ENCODE measurements around the gene HSDL1. TPM values are rescaled to one million over a fixed set of nuclear protein-coding genes. Genes with fewer than 3 reads are reported as not detected.

The HSDL1 gene
- total RNA-seq, 1 donor from 2014 or later, result 36.4 TPM

- H3K36me3 Mint-ChIP-seq, result peaks cover 14% of the 10 kb centered on the region
- no peaks in the 10 kb centered on the region for H3K27me3 Mint-ChIP-seq
- no peak overlapping the region for H3K27ac Mint-ChIP-seq
These were observed 49.5 kb downstream of the HSDL1 start for GRCh38 chr16:84095466-84095865.

DNA sequence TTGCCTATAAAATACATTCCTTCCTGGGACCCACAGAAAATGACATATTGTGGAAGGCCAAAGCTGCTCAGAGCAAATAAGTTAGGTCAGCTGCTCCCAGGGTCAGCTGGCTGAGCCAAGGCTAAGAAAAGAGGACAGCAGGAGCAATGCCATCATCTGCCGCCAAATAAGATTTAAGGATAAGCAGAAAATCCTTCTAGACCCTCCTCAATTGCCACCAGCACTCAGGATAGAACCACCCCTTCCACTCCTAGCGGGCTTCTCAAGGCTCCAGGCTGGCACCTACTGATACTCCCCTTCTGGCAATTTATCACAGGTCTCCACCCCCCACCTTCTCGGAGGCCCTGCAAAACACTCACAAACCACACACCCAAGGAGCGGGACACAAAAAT, 51.1 kb downstream of the HSDL1 start:
- no peak for DNase-seq (ENCODE audit: extremely low spot score, unreplicated experiment)
- peaks cover 11% of the 10 kb centered on the region for H3K36me3 Mint-ChIP-seq
- no peak overlapping the region for H3K4me3 Mint-ChIP-seq
- H3K27me3 Mint-ChIP-seq, result no peaks in the 10 kb centered on the region
- H3K27ac Mint-ChIP-seq, result no peak overlapping the region
- no peaks in the 10 kb centered on the region for H3K9me3 Mint-ChIP-seq
- H3K4me1 Mint-ChIP-seq (ENCODE audit: unreplicated experiment), result no peaks in the 10 kb centered on the region
- TF ChIP-seq, protein P1, sequence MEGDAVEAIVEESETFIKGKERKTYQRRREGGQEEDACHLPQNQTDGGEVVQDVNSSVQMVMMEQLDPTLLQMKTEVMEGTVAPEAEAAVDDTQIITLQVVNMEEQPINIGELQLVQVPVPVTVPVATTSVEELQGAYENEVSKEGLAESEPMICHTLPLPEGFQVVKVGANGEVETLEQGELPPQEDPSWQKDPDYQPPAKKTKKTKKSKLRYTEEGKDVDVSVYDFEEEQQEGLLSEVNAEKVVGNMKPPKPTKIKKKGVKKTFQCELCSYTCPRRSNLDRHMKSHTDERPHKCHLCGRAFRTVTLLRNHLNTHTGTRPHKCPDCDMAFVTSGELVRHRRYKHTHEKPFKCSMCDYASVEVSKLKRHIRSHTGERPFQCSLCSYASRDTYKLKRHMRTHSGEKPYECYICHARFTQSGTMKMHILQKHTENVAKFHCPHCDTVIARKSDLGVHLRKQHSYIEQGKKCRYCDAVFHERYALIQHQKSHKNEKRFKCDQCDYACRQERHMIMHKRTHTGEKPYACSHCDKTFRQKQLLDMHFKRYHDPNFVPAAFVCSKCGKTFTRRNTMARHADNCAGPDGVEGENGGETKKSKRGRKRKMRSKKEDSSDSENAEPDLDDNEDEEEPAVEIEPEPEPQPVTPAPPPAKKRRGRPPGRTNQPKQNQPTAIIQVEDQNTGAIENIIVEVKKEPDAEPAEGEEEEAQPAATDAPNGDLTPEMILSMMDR (conservative IDR thresholded peaks at IDR 0.05), result no peak

More at GRCh38 chr16:84095466-84095865, 49.5 kb downstream of the HSDL1 start:
- TF ChIP-seq, protein P1 (conservative IDR thresholded peaks at IDR 0.05), result no peak
- H3K4me3 Mint-ChIP-seq, result no peak overlapping the region
- no peaks in the 10 kb centered on the region for H3K4me1 Mint-ChIP-seq (ENCODE audit: unreplicated experiment)
- H3K9me3 Mint-ChIP-seq, result no peaks in the 10 kb centered on the region
- DNase-seq (ENCODE audit: extremely low spot score, unreplicated experiment), result no peak

DNA sequence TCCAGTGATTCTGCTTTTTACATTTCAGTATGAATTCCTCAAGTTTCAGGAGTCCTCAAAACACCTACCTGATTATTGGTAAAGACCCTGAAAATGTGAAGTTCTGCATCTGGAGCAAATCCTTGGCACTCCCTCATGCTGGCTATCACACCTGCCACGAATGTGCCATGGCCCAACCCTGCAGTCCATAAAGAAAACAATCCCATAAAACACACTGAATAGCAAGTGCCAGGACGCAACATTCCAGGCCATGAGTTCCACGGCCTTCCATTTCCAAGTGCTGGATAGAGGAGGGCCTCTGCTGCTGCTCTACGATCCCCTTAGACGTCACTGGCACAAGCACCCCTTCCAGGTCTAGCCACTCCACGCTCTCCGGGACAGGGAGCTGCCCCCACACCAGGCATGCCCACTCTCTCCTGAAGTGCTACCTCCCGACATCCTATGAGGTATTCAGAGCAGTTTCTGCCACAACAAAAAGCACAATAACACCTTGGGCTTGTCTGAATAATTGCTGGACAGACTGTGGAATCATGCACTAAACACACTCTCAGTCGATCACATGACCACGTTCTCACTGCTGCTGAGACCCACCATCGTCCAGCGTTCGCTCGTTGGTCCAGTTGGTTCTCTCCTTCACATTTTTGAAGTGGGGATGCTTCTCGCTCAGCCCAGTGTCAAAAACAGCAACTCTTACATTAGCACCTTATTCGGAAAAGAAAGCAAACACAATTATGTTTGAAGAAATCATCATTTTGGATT, 51.7 kb downstream of the HSDL1 start:
- H3K36me3 Mint-ChIP-seq, result peaks cover 7% of the 10 kb centered on the region
- H3K27ac Mint-ChIP-seq, result no peak overlapping the region
- H3K27me3 Mint-ChIP-seq, result no peaks in the 10 kb centered on the region
- no peak for DNase-seq (ENCODE audit: extremely low spot score, unreplicated experiment)
- no peaks in the 10 kb centered on the region for H3K9me3 Mint-ChIP-seq
- TF ChIP-seq, protein P1 (conservative IDR thresholded peaks at IDR 0.05), result no peak
- H3K4me3 Mint-ChIP-seq, result no peak overlapping the region
- no peaks in the 10 kb centered on the region for H3K4me1 Mint-ChIP-seq (ENCODE audit: unreplicated experiment)

- Mint-ChIP-seq H3K36me3 (peaks cover 8% of the 10 kb centered on the region), H3K4me3 (no peak overlapping the region), H3K27me3 (no peaks in the 10 kb centered on the region), H3K27ac (no peak overlapping the region), H3K4me1 (ENCODE audit: unreplicated experiment) (no peaks in the 10 kb centered on the region), H3K9me3 (no peaks in the 10 kb centered on the region)
- DNase-seq (ENCODE audit: extremely low spot score, unreplicated experiment), result peak; percentile 39
- TF ChIP-seq, protein P1 (conservative IDR thresholded peaks at IDR 0.05), result no peak
These were observed 53.5 kb downstream of the HSDL1 start for GRCh38 chr16:84091460-84091859.

DNA sequence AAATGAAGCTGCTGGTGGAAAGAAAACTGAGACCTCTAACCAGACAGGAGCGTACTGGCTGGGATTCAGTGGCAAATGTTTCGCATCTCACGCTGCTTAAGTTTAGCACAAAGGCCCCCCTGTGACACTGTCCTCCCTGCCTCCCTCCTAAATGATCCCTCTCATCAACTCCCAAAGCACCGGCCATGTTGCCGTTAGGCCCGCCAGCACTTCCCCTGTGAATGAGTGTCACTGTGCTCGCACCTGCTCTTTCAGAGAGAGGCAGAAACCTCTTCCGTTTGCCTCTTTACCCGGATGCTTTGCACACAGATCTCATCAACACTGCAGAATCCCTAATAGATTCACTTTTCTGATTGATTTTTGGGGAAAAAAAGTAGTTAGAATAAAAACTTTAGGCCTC, 54.8 kb downstream of the HSDL1 start:
- TF ChIP-seq, protein P1 (conservative IDR thresholded peaks at IDR 0.05), result no peak
- H3K27me3 Mint-ChIP-seq, result no peaks in the 10 kb centered on the region
- H3K4me1 Mint-ChIP-seq (ENCODE audit: unreplicated experiment), result no peaks in the 10 kb centered on the region
- no peak overlapping the region for H3K4me3 Mint-ChIP-seq
- no peak overlapping the region for H3K27ac Mint-ChIP-seq
- H3K36me3 Mint-ChIP-seq, result peaks cover 11% of the 10 kb centered on the region
- H3K9me3 Mint-ChIP-seq, result no peaks in the 10 kb centered on the region
- DNase-seq (ENCODE audit: extremely low spot score, unreplicated experiment), result no peak
